Fibroblast of lung (primary cell): ENCODE results near the gene ATP8A2. TPM values are rescaled to one million over a fixed set of nuclear protein-coding genes. Genes with fewer than 3 reads are reported as not detected.

Experiments used
- DNase-seq, 2 donors: peaks; one replicate each; pipeline versions ENCODE4 v3.0.0 to v3.0.0-alpha.2; 2010; ENCODE audit warnings: low read depth in 2 of 2
- H2AFZ ChIP-seq: 2 replicates; pipeline ENCODE4 v1.5.1; 2012; ENCODE audit warnings: low read length, control low read depth, inconsistent platforms
- H3K27ac ChIP-seq: 2 replicates; pipeline ENCODE4 v1.5.1; 2011; ENCODE audit warnings: low read length, control low read depth; ENCODE audit not compliant: insufficient read depth
- H3K27me3 ChIP-seq: 2 replicates; pipeline ENCODE4 v1.5.1; 2011; ENCODE audit warnings: mild to moderate bottlenecking, low read length; ENCODE audit not compliant: control insufficient read depth, insufficient read depth
- H3K36me3 ChIP-seq: 2 replicates; pipeline ENCODE4 v1.5.1; 2011; ENCODE audit warnings: low read length; ENCODE audit not compliant: control insufficient read depth, insufficient read depth
- H3K4me1 ChIP-seq: 2 replicates; pipeline ENCODE4 v1.5.1; 2011; ENCODE audit warnings: low read length; ENCODE audit not compliant: control insufficient read depth, insufficient read depth; ENCODE audit errors: extremely low read depth
- H3K4me2 ChIP-seq: 2 replicates; pipeline ENCODE4 v1.5.1; 2011; ENCODE audit warnings: low read length, control low read depth; ENCODE audit not compliant: insufficient read depth; ENCODE audit errors: extremely low read depth
- H3K4me3 ChIP-seq, 4 experiments: fragments of 200-600 bp in 1 of 4; sonication (generic) in 1 of 4; replicated peaks in 1 of 4; 2 replicates each; pipeline ENCODE4 v1.5.1; 2011 to 2016; ENCODE audit warnings: low read length in 4 of 4, low read depth in 3 of 4, mild to moderate bottlenecking in 3 of 4, control low read depth in 2 of 4, inconsistent platforms in 1 of 4, mixed read lengths in 1 of 4; ENCODE audit not compliant: insufficient read depth in 1 of 4; ENCODE audit errors: control extremely low read depth in 1 of 4
- H3K79me2 ChIP-seq: 2 replicates; pipeline ENCODE4 v1.5.1; 2012; ENCODE audit warnings: mild to moderate bottlenecking, low read length, inconsistent platforms; ENCODE audit not compliant: control insufficient read depth, insufficient read depth
- H3K9ac ChIP-seq: 2 replicates; pipeline ENCODE4 v1.5.1; 2011; ENCODE audit warnings: mild to moderate bottlenecking, low read length, control low read depth; ENCODE audit not compliant: insufficient read depth
- H3K9me3 ChIP-seq: 2 replicates; pipeline ENCODE4 v1.5.1; 2012; ENCODE audit warnings: low read depth, low read length; ENCODE audit not compliant: control insufficient read depth, insufficient read depth
- H4K20me1 ChIP-seq: 2 replicates; pipeline ENCODE4 v1.5.1; 2011; ENCODE audit warnings: low read length; ENCODE audit not compliant: control insufficient read depth, insufficient read depth; ENCODE audit errors: extremely low read depth
- CTCF ChIP-seq, 2 donors: IDR thresholded peaks in 1 of 2; conservative IDR thresholded peaks in 1 of 2; 1 replicate in 1 of 2; 2 replicates in 1 of 2; pipeline ENCODE4 v1.5.1; 2011 to 2012; ENCODE audit warnings: low read length in 2 of 2, control low read depth in 1 of 2, inconsistent platforms in 1 of 2, low read depth in 1 of 2, mild to moderate bottlenecking in 1 of 2
- EZH2 ChIP-seq: IDR thresholded peaks from 2 replicates; pipeline ENCODE4 v1.5.1; 2012; ENCODE audit warnings: low read length, control low read depth, mild to moderate bottlenecking; ENCODE audit errors: missing control alignments
- polyA plus RNA-seq, 2 donors: library from polyadenylated mRNA; depleted of rRNA in 1 of 2; stranded (reverse) in 1 of 2; unstranded in 1 of 2; fragments of >200 nt; gene quantifications; 2 replicates each; pipeline ENCODE4 v1.2.1, GENCODE V29; 2011 to 2012; ENCODE audit warnings: missing spikeins in 1 of 2
- total RNA-seq: library from RNA; depleted of rRNA; stranded (reverse); fragments of >200 nt; gene quantifications from 2 replicates; pipeline ENCODE4 v1.2.1, GENCODE V29; 2014

Gene ATP8A2
- total and polyA plus RNA-seq, 2 donors (not counting 1 experiment from before 2014, with no cell fraction given) = under 0.01 to 0.01 TPM

- Histone ChIP-seq H2AFZ (no peak overlapping the region), H3K4me2 (no peak overlapping the region), H3K9me3 (no peaks in the 10 kb centered on the region), H3K79me2 (no peaks in the 10 kb centered on the region), H3K9ac (no peak overlapping the region), H3K27me3 (no peaks in the 10 kb centered on the region), H4K20me1 (no peaks in the 10 kb centered on the region), H3K27ac (no peak overlapping the region), H3K4me3 (no peak overlapping the region), H3K4me1 (no peaks in the 10 kb centered on the region), H3K36me3 (no peaks in the 10 kb centered on the region)
- DNase-seq = no peak
- TF ChIP-seq EZH2 (no peak), CTCF (conservative IDR thresholded peaks at IDR 0.05 in 1 of 2, IDR thresholded peaks at IDR 0.05 in 1 of 2; ENCODE audit: low read depth in 1 of 2, low read length in 2 of 2) (no peak)
These were observed 50.4 kb downstream of the ATP8A2 start for GRCh38 chr13:25422153-25422552.

GRCh38 chr13:25423831-25424230, 52.1 kb downstream of the ATP8A2 start:
- no peaks in the 10 kb centered on the region for H4K20me1 ChIP-seq
- no peak overlapping the region for H3K27ac ChIP-seq
- no peaks in the 10 kb centered on the region for H3K4me1 ChIP-seq
- no peaks in the 10 kb centered on the region for H3K79me2 ChIP-seq
- no peaks in the 10 kb centered on the region for H3K27me3 ChIP-seq
- no peak overlapping the region for H3K9ac ChIP-seq
- TF ChIP-seq EZH2 = no peak
- TF ChIP-seq CTCF (conservative IDR thresholded peaks at IDR 0.05 in 1 of 2, IDR thresholded peaks at IDR 0.05 in 1 of 2; ENCODE audit: low read depth in 1 of 2, low read length in 2 of 2) = no peak
- no peaks in the 10 kb centered on the region for H3K9me3 ChIP-seq
- no peak overlapping the region for H3K4me3 ChIP-seq
- no peak overlapping the region for H2AFZ ChIP-seq
- H3K36me3 ChIP-seq = no peaks in the 10 kb centered on the region
- DNase-seq = no peak
- H3K4me2 ChIP-seq = no peak overlapping the region

- H3K27me3 ChIP-seq = no peaks in the 10 kb centered on the region
- H3K79me2 ChIP-seq = no peaks in the 10 kb centered on the region
- H3K4me2 ChIP-seq = no peak overlapping the region
These were observed 57.7 kb downstream of the ATP8A2 start for GRCh38 chr13:25429466-25429865.

More at GRCh38 chr13:25429466-25429865, 57.7 kb downstream of the ATP8A2 start:
- Histone ChIP-seq H3K4me3 (no peak overlapping the region), H3K27ac (no peak overlapping the region), H2AFZ (no peak overlapping the region), H4K20me1 (no peaks in the 10 kb centered on the region), H3K9ac (no peak overlapping the region), H3K36me3 (no peaks in the 10 kb centered on the region), H3K9me3 (no peaks in the 10 kb centered on the region), H3K4me1 (no peaks in the 10 kb centered on the region)
- no peak for DNase-seq
- no peak for TF ChIP-seq EZH2
